Measurements from ENCODE around the gene GRID2. TPM values are rescaled to one million over a fixed set of nuclear protein-coding genes. Genes with fewer than 3 reads are reported as not detected.

Gene GRID2
- total and polyA plus RNA-seq, 12 donors: 0.55 to 4.0 (median 2.0) TPM

GRCh38 chr4:92344216-92344615 is 40.5 kb downstream of the GRID2 start:
- H3K4me1 ChIP-seq (replicated peaks in 1 of 2): no peaks in the 10 kb centered on the region
- TF ChIP-seq POLR2A (IDR thresholded peaks at IDR 0.05) (no peak), CTCF (IDR thresholded peaks at IDR 0.05) (no peak)
- WGBS, 4 donors: 75 to 86% (median 83%) methylated on average over 3 of the region's 3 CpGs

GRCh38 chr4:92346289-92346688 is 42.5 kb downstream of the GRID2 start:
- intact Hi-C loops (cut with DNase I): no loop called here
- Histone ChIP-seq H3K36me3 (replicated peaks in 1 of 2) (no peaks in the 10 kb centered on the region), H3K27ac (no peak overlapping the region), H3K4me3 (no peak overlapping the region), H3K9me3 (replicated peaks in 1 of 3) (no peaks in the 10 kb centered on the region), H3K27me3 (no peaks in the 10 kb centered on the region), H3K4me1 (replicated peaks in 1 of 2) (no peaks in the 10 kb centered on the region)
- 69 to 79% (median 74%) methylated on average over 3 of the region's 3 CpGs for WGBS, 4 donors
- TF ChIP-seq POLR2A (IDR thresholded peaks at IDR 0.05): no peak
- TF ChIP-seq CTCF (IDR thresholded peaks at IDR 0.05): no peak
- no peak for DNase-seq

More at GRCh38 chr4:92344216-92344615, 40.5 kb downstream of the GRID2 start:
- Histone ChIP-seq H3K9me3 (replicated peaks in 1 of 3) (no peaks in the 10 kb centered on the region), H3K4me3 (no peak overlapping the region), H3K36me3 (replicated peaks in 1 of 2) (no peaks in the 10 kb centered on the region), H3K27me3 (no peaks in the 10 kb centered on the region), H3K27ac (no peak overlapping the region)
- intact Hi-C loops (cut with DNase I): no loop called here
- no peak for DNase-seq

GRCh38 chr4:92357966-92358365 is 54.2 kb downstream of the GRID2 start:
- TF ChIP-seq CTCF (IDR thresholded peaks at IDR 0.05): no peak
- TF ChIP-seq POLR2A (IDR thresholded peaks at IDR 0.05): no peak
- no peaks in the 10 kb centered on the region for H3K27me3 ChIP-seq
- WGBS, 4 donors: 83 to 91% (median 88%) methylated on average over 2 of the region's 2 CpGs
- intact Hi-C loops (cut with DNase I): no loop called here
- no peaks in the 10 kb centered on the region for H3K4me1 ChIP-seq (replicated peaks in 1 of 2)
- H3K27ac ChIP-seq: no peak overlapping the region
- H3K36me3 ChIP-seq (replicated peaks in 1 of 2): no peaks in the 10 kb centered on the region
- no peak for DNase-seq
- no peaks in the 10 kb centered on the region for H3K9me3 ChIP-seq (replicated peaks in 1 of 3)
- no peak overlapping the region for H3K4me3 ChIP-seq

- no peak for DNase-seq
These were observed 55.7 kb downstream of the GRID2 start for GRCh38 chr4:92359491-92359890.

More at GRCh38 chr4:92359491-92359890, 55.7 kb downstream of the GRID2 start:
- Histone ChIP-seq H3K36me3 (replicated peaks in 1 of 2) (no peaks in the 10 kb centered on the region), H3K27ac (no peak overlapping the region), H3K9me3 (replicated peaks in 1 of 3) (no peaks in the 10 kb centered on the region), H3K4me1 (replicated peaks in 1 of 2) (no peaks in the 10 kb centered on the region), H3K4me3 (no peak overlapping the region), H3K27me3 (no peaks in the 10 kb centered on the region)
- no peak for TF ChIP-seq CTCF (IDR thresholded peaks at IDR 0.05)
- TF ChIP-seq POLR2A (IDR thresholded peaks at IDR 0.05): no peak
- intact Hi-C loops (cut with DNase I): no loop called here
- WGBS, 4 donors: 11 to 70% (median 51%) methylated on average over 2 of the region's 2 CpGs
